ENCODE measurements around the gene WDFY2.

The WDFY2 gene

DNA sequence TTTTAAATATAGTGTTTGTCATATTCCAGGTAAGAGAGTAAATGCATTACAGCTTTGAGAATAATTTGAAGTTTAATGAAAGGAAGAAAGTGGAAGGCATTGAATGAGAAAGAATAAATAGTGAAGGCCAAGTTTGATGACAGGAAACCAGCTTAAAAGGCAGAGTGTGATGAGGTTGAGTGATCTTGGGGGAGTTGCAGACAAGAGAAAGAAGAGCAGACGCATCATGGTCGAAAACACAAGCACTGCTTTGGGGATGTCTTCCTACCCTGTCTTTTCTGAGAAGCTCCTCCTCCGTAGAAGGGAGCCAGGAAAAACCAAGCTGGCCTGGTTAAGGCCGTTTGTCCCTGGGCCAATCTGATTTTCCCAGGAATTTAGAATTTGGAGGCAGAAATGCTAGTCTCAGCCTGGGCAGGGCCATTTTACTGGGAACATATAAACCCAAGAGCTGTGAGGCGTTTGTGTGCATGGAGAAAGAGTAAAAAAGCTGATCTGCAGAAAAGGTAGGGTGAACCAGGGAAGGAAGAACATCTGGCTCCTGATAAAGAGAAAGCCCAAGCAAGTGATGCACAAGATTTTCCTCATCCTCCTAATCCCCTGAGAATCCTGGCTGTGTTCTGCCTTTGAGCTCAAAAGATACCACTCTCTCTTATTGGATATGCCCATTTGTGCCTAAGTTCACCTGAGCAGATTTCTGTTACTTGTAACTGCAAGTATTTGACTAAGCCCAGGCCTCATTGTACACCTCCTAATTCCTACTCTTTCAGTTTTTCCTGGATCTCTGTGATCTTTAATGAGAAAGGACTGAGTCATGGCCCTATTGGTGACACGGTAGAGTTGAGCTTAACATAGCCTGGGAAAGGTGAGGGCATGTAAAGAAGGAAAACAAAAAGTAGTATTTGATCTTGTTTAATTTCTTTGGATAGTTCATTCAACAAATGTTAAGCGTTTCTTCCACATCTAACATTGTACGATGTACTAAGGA is 80.0 kb downstream of the WDFY2 start:
- Histone ChIP-seq H3K9ac (ENCODE audit: low read depth, low read length) (no peak overlapping the region), H3K27ac (ENCODE audit: low read length) (no peak overlapping the region), H3K36me3 (ENCODE audit: insufficient read depth, low read depth, low read length) (peaks cover 9% of the 10 kb centered on the region; the same call in 1 of the 2 replicates), H3K9me3 (ENCODE audit: insufficient read depth, low read depth, low read length) (no peaks in the 10 kb centered on the region; the same call in 1 of the 2 replicates), H3K4me3 (ENCODE audit: low read length) (no peak overlapping the region), H3K27me3 (ENCODE audit: insufficient read depth, low read length) (no peaks in the 10 kb centered on the region), H3K4me1 (ENCODE audit: insufficient read depth, low read length) (no peaks in the 10 kb centered on the region; the same call in 1 of the 2 replicates)

DNA sequence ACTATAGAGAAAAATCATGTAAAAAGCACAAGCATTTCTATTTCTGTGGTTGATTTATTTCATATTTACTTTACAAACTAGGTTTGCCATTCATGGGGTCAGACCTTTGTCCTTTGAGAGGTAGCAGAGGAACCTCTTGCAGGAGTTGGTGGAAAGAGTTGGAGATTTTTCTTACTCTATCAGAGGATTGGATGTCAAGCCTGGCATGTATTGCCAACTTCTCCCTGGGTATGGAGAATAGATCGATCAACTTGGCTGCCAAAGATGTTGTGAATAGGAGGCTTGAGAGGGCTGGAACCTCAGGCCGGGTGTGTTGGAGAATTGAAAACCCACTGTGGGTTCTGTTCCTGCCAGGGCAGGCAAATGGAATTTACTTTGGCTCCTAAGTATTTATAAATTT is 81.2 kb downstream of the WDFY2 start:
- Histone ChIP-seq H3K4me1 (ENCODE audit: insufficient read depth, low read length) (no peaks in the 10 kb centered on the region; the same call in 1 of the 2 replicates), H3K27ac (ENCODE audit: low read length) (no peak overlapping the region), H3K9me3 (ENCODE audit: insufficient read depth, low read depth, low read length) (no peaks in the 10 kb centered on the region; the same call in 1 of the 2 replicates), H3K27me3 (ENCODE audit: insufficient read depth, low read length) (no peaks in the 10 kb centered on the region), H3K4me3 (ENCODE audit: low read length) (no peak overlapping the region), H3K36me3 (ENCODE audit: insufficient read depth, low read depth, low read length) (peaks cover 9% of the 10 kb centered on the region; the same call in 1 of the 2 replicates), H3K9ac (ENCODE audit: low read depth, low read length) (no peak overlapping the region)

DNA sequence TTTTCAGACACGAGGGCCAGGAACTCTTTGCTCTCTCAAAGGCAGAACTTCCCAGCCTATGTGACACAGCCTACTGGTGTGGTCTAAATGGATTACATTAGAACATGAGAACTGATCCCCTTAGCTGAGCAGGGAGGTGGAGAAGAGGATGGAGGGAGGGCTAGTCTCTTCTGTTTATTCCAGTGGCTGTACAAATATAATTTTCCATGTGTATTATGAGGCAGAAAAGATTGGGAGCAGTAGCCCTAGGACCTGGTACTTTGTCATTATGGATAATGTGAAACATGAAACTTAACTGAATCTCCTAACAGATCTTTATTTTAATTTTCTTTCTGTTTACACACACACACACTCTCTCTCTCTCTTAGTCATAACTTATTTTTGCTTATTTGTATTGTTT is 82.1 kb downstream of the WDFY2 start:
- H3K4me1 ChIP-seq (ENCODE audit: insufficient read depth, low read length): no peaks in the 10 kb centered on the region; the same call in 1 of the 2 replicates
- no peaks in the 10 kb centered on the region; the same call in 1 of the 2 replicates for H3K9me3 ChIP-seq (ENCODE audit: insufficient read depth, low read depth, low read length)
- peaks cover 9% of the 10 kb centered on the region; the same call in 1 of the 2 replicates for H3K36me3 ChIP-seq (ENCODE audit: insufficient read depth, low read depth, low read length)
- H3K9ac ChIP-seq (ENCODE audit: low read depth, low read length): no peak overlapping the region
- H3K27ac ChIP-seq (ENCODE audit: low read length): no peak overlapping the region
- H3K4me3 ChIP-seq (ENCODE audit: low read length): no peak overlapping the region
- no peaks in the 10 kb centered on the region for H3K27me3 ChIP-seq (ENCODE audit: insufficient read depth, low read length)

DNA sequence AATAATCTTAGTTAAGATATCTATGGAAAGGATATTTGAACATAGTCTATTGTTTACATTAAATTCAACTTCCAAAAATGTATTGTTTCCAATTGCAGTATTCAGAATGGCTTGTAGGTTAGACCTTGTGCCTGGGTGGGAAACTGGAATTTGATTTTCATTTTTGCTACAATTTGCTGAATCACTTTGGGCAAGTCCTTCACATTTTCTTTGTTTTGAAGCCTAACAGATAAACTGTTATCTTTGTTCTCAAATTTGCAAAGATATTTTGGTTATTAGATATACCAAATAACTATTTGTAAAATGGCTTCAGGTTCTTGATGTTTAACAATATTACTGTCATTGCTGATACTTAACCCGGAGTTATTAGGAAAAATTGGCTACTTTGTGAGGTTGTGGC is 82.6 kb downstream of the WDFY2 start:
- Histone ChIP-seq H3K36me3 (ENCODE audit: insufficient read depth, low read depth, low read length) (peaks cover 6% of the 10 kb centered on the region; the same call in 1 of the 2 replicates), H3K4me1 (ENCODE audit: insufficient read depth, low read length) (no peaks in the 10 kb centered on the region; the same call in 1 of the 2 replicates), H3K4me3 (ENCODE audit: low read length) (no peak overlapping the region), H3K27ac (ENCODE audit: low read length) (no peak overlapping the region), H3K9ac (ENCODE audit: low read depth, low read length) (no peak overlapping the region), H3K27me3 (ENCODE audit: insufficient read depth, low read length) (no peaks in the 10 kb centered on the region), H3K9me3 (ENCODE audit: insufficient read depth, low read depth, low read length) (no peaks in the 10 kb centered on the region)

DNA sequence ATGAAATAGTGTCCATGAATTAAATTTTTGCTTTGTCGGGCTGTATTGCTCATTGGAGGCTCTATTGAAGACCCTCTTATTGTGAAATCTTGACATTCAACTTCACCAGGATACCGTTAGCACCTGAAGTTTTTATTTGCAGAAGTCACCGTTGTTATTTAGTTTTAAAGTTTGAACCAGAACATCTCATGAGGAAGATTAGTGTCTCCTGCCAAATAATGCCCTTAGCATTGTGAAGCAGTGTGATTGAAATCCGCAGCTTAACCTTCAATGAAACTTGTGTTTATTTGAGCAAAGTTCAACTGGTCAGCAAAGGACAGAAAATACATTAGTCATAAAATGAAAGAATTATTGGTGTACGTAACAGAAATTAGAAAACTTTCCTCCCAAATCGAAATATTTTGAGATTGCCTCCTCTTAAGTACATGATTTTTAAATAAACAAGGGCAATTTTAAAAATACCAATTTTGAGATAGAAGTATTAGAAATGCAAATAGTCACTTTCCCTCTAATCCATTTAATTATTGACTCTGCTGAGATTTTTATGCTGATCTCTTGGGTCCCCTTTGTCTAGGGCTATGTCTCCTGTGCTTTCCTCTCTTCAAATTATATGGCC is 84.4 kb downstream of the WDFY2 start:
- Histone ChIP-seq H3K36me3 (ENCODE audit: insufficient read depth, low read depth, low read length) (no peaks in the 10 kb centered on the region), H3K9ac (ENCODE audit: low read depth, low read length) (no peak overlapping the region), H3K9me3 (ENCODE audit: insufficient read depth, low read depth, low read length) (no peaks in the 10 kb centered on the region), H3K27me3 (ENCODE audit: insufficient read depth, low read length) (no peaks in the 10 kb centered on the region), H3K27ac (ENCODE audit: low read length) (no peak overlapping the region), H3K4me3 (ENCODE audit: low read length) (no peak overlapping the region), H3K4me1 (ENCODE audit: insufficient read depth, low read length) (peaks cover 2% of the 10 kb centered on the region; the same call in 1 of the 2 replicates)

DNA sequence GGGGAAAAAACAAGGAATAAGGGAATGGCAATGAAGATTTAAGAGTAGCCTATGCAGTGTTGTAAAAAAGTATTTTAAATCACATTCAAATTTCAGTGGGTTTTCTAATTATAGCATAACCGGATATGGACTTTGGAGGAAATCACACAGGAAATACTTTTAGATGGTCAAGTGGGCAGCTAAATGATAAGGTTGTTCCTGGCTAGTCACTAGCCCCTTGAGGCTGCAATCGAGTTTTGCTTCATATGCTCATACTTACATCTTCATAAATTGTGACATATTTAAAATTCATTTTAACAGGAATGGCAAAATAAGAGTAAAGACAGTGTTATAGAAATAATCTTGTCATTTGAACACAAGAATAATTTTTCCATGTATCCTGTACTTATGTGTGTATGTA is 88.9 kb downstream of the WDFY2 start:
- Histone ChIP-seq H3K27ac (ENCODE audit: low read length) (no peak overlapping the region), H3K9me3 (ENCODE audit: insufficient read depth, low read depth, low read length) (no peaks in the 10 kb centered on the region), H3K9ac (ENCODE audit: low read depth, low read length) (no peak overlapping the region), H3K4me1 (ENCODE audit: insufficient read depth, low read length) (peaks cover 13% of the 10 kb centered on the region), H3K4me3 (ENCODE audit: low read length) (no peak overlapping the region), H3K36me3 (ENCODE audit: insufficient read depth, low read depth, low read length) (no peaks in the 10 kb centered on the region; the same call in 1 of the 2 replicates), H3K27me3 (ENCODE audit: insufficient read depth, low read length) (no peaks in the 10 kb centered on the region)

DNA sequence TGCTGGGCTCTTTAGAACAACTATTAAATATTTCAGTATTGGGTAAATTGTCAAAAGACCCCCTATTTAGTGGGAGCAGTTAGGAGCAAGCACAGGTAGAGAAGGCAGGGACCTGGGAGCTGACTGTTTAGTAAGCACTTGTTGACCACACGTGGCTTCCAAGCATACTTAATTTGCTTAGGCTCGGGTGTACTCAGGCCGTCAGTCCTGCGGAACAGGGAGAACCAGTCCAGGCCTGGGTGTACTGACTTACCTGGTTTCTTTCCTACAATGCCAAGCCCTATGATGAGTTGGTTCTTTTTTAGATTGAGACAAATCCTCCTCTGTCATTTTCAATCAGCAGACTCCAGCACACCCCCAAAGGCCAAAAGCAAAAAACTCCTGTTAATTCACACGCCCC is 90.0 kb downstream of the WDFY2 start:
- Histone ChIP-seq H3K4me1 (ENCODE audit: insufficient read depth, low read length) (peaks cover 13% of the 10 kb centered on the region), H3K9me3 (ENCODE audit: insufficient read depth, low read depth, low read length) (no peaks in the 10 kb centered on the region), H3K27ac (ENCODE audit: low read length) (peak overlapping the region; percentile 30), H3K27me3 (ENCODE audit: insufficient read depth, low read length) (no peaks in the 10 kb centered on the region), H3K36me3 (ENCODE audit: insufficient read depth, low read depth, low read length) (no peaks in the 10 kb centered on the region; the same call in 1 of the 2 replicates), H3K9ac (ENCODE audit: low read depth, low read length) (peak overlapping the region; percentile 39; the same call in 1 of the 2 replicates), H3K4me3 (ENCODE audit: low read length) (no peak overlapping the region)

DNA sequence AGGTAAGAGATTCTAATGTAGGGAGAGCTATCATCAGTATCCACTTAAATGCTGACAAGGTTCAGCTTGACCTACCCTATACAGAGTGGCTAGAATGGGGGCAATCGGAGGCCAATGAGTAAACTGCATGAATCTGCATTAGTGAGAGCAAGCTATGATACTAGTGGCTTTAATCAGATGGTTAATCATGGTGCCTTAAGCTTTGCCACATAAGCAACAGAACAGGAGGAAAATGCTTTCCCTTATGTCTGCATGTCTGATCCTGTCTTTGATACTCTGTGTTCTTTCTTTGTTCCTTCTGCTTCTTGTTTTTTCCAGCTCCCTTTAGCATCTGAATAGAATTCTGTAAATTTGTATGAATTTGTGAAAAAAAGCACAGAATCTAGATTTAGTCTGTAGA is 91.1 kb downstream of the WDFY2 start:
- Histone ChIP-seq H3K36me3 (ENCODE audit: insufficient read depth, low read depth, low read length) (no peaks in the 10 kb centered on the region; the same call in 1 of the 2 replicates), H3K27me3 (ENCODE audit: insufficient read depth, low read length) (no peaks in the 10 kb centered on the region), H3K4me1 (ENCODE audit: insufficient read depth, low read length) (peaks cover 13% of the 10 kb centered on the region), H3K27ac (ENCODE audit: low read length) (no peak overlapping the region), H3K9me3 (ENCODE audit: insufficient read depth, low read depth, low read length) (no peaks in the 10 kb centered on the region), H3K9ac (ENCODE audit: low read depth, low read length) (no peak overlapping the region), H3K4me3 (ENCODE audit: low read length) (no peak overlapping the region)

DNA sequence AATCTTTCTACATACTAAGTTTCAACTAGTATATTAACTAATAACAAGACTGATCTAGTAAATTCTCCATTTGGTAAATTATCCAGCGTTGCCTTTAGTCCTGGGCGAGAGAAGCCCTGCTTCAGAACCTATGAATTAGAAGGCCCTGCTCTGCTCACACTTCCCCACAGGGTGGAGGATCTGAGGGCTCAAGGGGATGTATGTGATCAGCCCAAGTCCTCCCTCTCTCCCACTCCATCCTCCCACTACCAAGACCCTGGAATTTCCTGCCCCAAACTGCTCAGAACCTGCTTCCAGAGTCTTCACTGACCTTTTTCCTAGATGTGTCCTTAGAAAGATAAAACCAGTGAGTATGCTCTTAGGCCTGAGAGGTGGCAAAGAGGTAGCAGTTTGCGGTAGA is 91.6 kb downstream of the WDFY2 start:
- Histone ChIP-seq H3K27ac (ENCODE audit: low read length) (no peak overlapping the region), H3K4me1 (ENCODE audit: insufficient read depth, low read length) (peaks cover 13% of the 10 kb centered on the region), H3K36me3 (ENCODE audit: insufficient read depth, low read depth, low read length) (no peaks in the 10 kb centered on the region; the same call in 1 of the 2 replicates), H3K9ac (ENCODE audit: low read depth, low read length) (no peak overlapping the region), H3K4me3 (ENCODE audit: low read length) (no peak overlapping the region), H3K27me3 (ENCODE audit: insufficient read depth, low read length) (no peaks in the 10 kb centered on the region), H3K9me3 (ENCODE audit: insufficient read depth, low read depth, low read length) (no peaks in the 10 kb centered on the region)

DNA sequence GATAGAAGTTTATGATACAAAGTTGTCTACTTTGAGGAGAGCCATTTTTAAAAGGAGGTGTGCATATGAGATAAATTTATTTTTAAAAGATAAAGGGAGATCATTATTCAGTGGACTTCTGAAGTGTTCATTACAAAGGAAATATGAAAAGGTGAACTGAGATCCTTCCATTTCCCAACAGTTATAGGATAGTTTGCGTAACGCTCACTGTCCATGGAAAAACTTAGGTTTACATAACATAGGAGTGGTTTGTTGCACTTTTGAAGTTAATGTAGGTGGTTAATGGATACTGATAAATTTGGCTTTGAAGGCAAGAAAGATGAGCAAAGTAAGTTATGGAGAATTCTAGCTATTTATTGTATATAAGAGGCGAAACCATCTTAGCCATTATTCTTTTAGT is 92.5 kb downstream of the WDFY2 start:
- peaks cover 13% of the 10 kb centered on the region for H3K4me1 ChIP-seq (ENCODE audit: insufficient read depth, low read length)
- no peak overlapping the region for H3K9ac ChIP-seq (ENCODE audit: low read depth, low read length)
- H3K27ac ChIP-seq (ENCODE audit: low read length): no peak overlapping the region
- H3K36me3 ChIP-seq (ENCODE audit: insufficient read depth, low read depth, low read length): no peaks in the 10 kb centered on the region; the same call in 1 of the 2 replicates
- no peak overlapping the region for H3K4me3 ChIP-seq (ENCODE audit: low read length)
- no peaks in the 10 kb centered on the region for H3K27me3 ChIP-seq (ENCODE audit: insufficient read depth, low read length)
- H3K9me3 ChIP-seq (ENCODE audit: insufficient read depth, low read depth, low read length): no peaks in the 10 kb centered on the region

DNA sequence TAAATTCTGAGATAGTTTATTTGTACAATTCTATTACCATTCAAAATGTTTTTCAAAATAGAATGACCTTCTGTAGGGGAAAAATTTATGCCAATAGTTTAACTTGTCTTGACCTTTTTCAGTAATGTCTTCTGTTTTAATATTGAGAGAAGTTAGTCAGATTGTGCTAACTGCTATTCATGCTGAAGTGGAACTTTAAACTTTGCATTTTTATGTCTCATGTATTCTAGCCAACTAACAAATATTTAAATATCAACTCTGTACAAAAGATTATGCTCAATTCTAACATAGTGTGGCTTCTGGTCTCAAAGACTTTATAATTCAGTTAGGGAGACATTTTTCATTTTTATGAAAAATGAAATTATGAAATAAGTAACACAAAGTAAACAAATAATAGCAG is 94.2 kb downstream of the WDFY2 start:
- Histone ChIP-seq H3K36me3 (ENCODE audit: insufficient read depth, low read depth, low read length) (no peaks in the 10 kb centered on the region; the same call in 1 of the 2 replicates), H3K4me1 (ENCODE audit: insufficient read depth, low read length) (peaks cover 14% of the 10 kb centered on the region), H3K4me3 (ENCODE audit: low read length) (no peak overlapping the region), H3K27ac (ENCODE audit: low read length) (no peak overlapping the region), H3K9me3 (ENCODE audit: insufficient read depth, low read depth, low read length) (no peaks in the 10 kb centered on the region), H3K27me3 (ENCODE audit: insufficient read depth, low read length) (no peaks in the 10 kb centered on the region), H3K9ac (ENCODE audit: low read depth, low read length) (no peak overlapping the region)
